GM18511 (cell line): Measurements from ENCODE around the gene SKIL.

ENCODE experiments used
- ATAC-seq: cut with Tn5 transposase; IDR thresholded peaks from one replicate; pipeline ENCODE4 v1.9.1; 2021; ENCODE audit warnings: mild to moderate bottlenecking, moderate library complexity; ENCODE audit not compliant: unreplicated experiment

SKIL gene

DNA sequence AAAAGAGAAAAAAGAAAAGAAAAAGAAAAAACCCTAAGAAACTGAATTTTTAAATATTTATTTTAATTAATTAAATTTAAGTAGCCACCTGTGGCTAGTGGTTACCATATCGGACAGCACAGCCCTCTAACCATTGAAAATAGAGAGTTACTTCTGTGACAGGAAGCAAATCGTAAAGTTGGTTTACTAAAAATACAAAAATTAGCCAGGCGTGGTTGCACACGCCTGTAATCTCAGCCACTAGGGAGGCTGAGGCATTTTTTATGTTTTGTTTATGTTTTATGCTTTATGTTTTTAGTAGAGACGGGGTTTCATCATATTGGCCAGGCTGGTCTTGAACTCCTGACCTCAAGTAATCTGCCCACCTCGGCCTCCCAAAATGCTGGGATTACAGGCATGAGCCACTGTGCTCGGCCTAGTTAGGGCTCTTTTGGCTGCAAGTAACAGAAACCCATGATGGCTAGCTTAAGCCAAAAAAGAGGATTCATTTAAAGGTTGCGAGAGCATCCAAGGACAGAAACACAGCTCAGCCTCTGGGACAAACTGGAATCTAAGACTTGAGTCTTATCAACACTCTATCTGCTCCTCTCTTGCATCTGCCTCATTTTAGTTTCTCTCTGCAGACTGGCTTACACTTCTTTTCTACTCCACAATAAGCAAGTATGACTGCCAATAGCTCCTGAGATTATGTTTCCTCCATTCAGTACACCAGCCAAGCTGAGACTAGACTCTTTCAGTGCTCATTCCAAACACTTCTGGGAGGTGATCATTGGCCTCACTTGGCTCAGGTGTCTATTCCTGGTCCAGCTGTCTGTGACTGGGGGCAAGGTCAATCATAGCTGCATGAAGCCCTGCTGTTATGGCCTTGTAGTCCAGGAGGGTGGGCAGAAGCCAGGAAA is 6.8 kb upstream of the SKIL start:
- ATAC-seq: peak; percentile 58

DNA sequence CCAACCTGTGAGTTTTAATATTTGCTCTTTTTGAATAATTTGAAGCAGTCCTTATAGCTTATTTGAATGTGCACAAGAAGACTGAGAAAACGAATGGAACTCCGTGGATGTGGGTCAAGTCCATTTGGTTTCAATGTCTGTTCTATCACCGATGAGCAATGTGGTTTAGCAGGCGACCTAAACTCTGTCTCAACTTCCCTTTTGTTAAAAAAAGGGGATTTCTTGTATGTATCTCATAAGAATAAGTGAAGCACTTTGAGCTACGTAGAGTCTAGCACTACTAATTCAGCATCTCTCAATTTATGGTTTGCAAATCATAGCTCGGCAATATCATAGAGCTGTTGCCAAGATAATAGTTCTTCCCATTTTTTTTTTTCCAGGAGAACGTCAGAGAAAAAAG is 4.6 kb upstream of the SKIL start:
- peak; percentile 16 for ATAC-seq

DNA sequence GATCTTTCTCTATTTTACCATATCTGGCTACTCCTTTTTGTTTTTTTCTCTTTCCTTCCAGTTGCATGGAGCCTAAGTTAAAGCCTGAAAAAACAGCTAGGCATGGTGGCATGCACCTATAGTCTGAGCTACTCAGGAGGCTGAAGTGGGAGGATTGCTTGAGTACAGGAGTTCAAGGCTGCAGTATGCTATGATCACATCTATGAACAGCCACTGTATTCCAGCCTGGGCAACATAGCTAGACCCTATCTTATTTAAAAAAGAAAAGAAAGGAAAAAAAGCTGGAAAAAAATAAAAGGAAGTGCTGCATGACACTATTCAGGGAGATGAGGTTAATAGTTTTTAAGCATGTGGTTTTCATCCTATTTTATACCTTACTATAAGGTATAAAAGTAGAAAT is 4.0 kb upstream of the SKIL start:
- no peak for ATAC-seq

DNA sequence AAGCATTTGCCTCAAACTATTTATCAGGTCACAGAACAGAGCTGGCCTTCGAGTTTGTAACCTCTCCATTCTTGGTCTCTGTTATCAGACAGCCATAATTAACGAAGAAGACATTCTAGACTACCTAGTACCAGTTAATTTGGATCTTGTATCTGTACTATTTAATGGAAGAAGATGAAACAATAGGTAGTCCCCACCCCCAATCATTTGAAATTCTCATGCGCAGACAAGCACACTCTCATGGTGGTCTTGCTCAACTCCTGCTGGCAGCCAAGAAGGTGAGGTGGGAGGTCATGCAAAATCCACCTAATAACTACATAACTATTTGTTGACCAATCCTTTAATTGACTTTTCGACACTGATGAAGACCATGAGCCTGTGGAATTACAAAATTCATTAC is 2.8 kb upstream of the SKIL start:
- ATAC-seq: no peak

DNA sequence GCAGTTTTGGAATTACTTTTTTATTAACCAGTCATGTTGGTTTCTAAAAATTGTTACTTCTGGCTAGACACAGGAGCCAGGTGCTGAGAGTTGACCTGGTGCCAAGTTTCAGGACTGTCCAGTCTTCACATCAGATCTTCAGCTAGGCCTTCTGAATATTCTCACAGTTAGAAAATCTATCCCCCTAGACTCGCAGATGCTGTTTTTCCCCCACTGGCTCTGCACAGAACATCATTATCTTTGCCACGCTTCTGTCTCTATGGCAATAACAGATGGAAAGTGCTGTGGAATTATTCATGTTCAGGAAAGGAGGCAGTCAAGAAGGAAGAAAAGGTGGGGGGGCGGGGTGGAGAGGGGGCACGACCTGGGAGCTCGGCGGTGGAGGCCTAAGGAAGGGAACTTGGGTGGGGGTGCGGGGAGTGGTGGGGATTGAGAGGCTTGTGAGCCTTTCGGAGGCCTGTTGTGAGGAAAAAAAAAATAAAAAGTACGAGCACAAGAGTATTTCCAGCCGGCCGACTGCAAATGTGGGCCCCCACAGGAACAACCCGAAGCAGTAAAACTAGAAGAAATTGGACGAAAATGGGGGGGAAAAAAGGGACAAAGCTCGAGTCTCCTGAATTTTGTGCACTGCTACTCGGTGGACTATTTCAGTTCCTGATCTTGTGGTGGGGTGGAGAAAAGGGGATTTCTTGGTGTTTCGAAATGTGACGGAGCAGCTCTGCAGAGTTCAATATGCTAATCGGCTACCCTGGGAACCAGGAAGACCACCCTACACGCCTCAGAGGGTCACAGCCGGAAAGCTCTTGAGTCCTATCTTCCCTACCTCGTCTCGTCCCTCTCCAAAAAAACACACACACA is 1.5 kb upstream of the SKIL start:
- peak; percentile 27 for ATAC-seq

DNA sequence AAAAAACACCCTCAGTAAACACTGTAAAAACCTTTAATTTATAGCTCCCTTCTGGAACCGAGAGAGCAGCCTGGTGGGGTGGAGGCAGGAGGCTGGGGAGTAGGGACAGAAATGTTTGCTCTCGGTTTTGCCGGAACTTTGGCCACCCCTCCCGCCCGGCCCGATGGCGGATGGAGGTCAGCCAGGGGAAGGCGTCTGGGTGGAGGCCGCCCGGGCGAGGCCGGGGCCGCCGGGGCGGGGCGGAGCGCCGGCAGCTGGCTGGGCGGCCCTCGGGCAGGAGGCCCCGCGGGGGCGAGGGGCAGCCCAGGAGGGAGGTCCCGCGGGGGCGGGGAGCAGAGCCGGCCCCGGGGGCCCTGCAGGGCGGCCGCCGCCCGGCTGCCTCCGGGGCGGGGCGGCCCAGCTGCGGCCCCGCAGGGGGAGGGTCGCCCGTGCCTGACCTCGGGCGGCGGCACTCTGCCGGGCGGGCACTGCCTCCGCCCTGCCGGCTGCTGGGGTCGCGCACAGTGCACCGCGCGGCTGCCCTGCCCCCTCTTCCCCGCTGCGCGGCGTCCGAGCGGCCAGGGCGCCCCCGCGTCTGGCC is 829 bp upstream of the SKIL start:
- ATAC-seq: peak; percentile 45

DNA sequence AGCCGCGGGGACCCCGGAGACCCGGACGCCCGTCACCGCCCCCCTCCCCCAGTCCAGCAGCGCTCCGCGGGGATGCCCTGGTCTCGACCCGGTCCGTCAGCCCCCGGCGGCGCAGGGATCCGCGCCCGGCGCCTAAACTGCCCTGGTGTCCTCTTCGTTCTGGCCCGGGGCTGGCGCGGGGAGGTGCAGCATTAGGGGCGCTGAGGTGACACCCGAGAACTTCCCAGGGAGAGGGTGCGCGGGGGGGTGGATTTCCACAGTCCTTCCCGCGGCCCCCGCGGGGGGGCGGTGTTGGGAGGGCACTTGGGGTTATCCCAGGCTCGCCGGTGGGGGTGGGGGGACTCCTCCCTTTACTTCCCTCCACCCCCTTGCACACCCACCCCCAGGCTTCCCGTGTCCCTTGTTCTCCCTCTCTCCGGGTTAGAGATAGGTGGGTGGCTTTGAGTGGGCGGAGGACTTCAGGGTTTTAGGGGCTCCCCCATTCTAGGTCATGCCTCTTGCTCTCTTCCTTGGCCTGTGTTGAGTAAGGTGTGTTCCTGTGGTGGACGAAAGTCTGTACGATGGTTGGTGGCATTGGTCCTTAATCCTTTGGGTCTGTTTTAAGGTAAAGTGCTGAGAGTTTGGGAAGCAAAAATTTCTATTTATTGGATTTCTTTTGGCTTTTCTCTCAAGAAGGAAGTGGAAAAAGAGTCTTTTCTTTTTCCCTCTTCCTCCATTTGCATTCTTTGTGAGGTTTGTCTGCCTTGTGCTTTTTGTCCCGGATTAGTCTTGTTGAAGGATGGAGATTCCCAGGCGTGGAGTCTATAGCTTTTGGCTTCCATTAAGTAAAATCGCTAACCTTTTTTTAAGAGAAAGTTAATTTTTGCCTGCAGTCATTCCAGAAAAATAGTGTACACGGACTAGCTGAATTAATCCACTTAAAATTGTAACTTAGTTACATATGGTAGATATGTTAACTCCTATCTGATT is 811 bp downstream of the SKIL start:
- ATAC-seq: peak; percentile 18

DNA sequence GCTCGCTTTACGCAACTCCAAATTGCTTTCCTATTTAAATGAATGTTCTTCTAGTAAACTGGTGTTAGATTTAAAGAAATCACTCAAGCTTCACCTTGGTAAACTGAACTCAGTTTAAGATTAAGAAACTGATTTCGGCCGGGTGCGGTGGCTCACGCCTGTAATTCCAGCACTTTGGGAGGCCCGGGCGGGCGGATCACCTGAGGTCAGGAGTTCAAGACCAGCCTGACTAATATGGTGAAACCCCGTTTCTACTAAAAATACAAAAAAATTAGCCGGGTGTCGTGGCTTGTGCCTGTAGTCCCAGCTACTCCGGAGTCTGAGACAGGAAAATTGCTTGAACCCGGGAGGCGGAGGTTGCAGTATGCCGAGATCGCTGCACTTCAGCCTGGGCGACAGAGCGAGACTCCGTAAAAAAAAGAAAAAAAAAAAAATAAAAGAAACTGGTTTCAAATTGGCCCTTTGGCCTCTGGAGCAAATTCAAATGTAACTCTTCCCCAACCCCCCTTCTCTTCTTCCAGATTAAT is 1.7 kb downstream of the SKIL start:
- no peak for ATAC-seq

DNA sequence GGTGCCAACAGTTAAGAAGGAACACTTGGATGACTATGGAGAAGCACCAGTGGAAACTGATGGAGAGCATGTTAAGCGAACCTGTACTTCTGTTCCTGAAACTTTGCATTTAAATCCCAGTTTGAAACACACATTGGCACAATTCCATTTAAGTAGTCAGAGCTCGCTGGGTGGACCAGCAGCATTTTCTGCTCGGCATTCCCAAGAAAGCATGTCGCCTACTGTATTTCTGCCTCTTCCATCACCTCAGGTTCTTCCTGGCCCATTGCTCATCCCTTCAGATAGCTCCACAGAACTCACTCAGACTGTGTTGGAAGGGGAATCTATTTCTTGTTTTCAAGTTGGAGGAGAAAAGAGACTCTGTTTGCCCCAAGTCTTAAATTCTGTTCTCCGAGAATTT is 3.0 kb downstream of the SKIL start:
- ATAC-seq: no peak

DNA sequence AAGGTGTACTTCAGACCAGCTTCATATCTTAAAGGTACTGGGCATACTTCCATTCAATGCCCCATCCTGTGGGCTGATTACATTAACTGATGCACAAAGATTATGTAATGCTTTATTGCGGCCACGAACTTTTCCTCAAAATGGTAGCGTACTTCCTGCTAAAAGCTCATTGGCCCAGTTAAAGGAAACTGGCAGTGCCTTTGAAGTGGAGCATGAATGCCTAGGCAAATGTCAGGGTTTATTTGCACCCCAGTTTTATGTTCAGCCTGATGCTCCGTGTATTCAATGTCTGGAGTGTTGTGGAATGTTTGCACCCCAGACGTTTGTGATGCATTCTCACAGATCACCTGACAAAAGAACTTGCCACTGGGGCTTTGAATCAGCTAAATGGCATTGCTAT is 3.4 kb downstream of the SKIL start:
- ATAC-seq: no peak

DNA sequence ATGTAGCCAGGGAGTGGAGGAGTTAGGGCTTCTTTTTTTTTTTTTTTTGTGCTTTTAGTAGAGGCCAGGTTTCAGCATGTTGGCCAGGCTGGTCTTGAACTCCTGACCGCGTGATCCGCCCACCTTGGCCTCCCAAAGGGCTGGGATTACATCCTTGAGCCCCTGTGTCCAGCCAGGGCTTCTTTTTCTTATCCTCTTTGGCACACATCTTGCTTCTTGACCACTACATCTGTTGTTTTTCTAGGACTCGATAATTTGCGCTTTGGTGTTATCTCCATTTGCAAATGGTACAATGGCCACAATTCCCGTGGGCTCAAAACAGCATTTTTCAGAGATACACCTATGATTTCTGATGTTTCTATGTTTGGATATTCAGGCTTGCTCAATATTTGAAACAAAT is 4.2 kb downstream of the SKIL start:
- ATAC-seq: no peak

DNA sequence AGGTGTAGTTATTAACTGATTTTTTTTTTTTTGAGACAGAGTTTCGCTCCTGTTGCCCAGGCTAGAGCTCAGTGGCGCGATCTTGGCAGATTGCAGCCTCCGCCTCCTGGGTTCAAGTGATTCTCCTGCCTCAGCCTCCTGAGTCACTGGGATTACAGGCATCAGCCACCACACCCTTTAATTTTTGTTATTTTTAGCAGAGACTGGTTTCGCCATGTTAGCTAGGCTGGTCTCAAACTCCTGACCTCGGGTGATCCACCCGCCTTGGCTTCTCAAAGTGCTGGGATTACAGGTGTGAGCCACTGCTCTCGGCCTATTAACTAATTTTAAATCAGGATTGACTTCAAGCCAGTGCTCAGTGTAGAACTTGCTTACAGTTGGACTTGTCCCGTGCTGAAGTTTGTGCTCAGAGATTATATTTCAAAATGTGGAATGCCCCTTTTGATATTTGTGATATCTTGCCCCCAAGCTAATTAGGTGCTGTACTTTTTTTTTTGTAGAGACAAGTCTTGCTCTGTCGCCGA is 6.0 kb downstream of the SKIL start:
- ATAC-seq: no peak

DNA sequence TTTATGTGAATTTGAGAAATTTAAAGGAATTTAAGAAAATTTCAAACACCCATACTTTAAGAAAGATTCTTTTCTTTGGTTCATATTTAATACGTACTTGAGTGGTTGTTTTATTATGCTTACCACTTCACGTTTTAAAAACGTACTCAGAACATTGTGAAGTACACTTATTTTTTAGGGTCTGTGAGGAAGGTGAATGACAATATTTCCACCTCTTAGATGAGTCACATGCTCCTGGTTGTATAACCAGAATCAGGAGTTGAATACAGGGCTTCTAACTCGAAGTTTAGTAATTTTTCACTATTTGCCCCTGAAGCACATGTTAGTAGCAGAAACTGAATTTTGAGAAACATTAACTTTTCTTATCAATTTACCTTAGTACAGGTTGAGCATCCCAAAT is 7.5 kb downstream of the SKIL start:
- ATAC-seq: no peak

DNA sequence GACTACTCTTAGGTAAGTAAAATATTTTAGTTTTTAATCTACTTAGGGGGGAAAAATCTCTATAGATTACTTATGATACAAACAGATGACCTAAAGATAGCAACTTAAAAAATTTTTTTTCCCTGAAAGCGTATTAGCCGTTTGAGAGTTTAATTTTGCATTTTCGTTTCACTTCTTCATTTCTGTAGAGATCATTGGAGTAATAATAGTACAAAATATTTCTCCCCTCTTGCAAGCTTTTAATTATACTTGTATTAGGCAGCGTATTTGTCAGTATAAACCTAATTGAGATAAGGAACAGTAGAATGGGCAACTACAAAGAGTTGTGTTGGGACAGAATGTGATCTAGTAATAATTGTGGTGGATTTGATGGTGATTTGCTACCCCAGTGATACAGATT is 10.3 kb downstream of the SKIL start:
- ATAC-seq: peak; percentile 57

DNA sequence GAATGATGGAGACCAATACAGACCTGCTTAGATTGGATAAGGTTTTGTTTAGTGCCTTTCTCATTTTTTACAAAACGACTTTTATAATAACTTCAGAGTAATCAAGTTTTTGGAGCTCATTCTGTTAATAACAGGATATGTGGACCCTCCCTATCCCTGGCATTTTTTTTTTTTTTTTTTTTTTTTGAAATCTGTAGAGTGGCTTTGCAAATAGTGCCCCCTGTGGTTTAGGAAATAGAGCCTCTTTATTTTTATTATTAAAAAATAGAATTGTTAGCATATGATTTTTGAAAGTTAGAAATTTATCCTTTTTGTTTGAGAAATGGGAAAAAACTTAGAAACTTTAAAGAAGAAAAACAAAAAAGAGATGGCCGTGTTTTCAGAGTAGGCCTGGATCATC is 11.4 kb downstream of the SKIL start:
- ATAC-seq: no peak

DNA sequence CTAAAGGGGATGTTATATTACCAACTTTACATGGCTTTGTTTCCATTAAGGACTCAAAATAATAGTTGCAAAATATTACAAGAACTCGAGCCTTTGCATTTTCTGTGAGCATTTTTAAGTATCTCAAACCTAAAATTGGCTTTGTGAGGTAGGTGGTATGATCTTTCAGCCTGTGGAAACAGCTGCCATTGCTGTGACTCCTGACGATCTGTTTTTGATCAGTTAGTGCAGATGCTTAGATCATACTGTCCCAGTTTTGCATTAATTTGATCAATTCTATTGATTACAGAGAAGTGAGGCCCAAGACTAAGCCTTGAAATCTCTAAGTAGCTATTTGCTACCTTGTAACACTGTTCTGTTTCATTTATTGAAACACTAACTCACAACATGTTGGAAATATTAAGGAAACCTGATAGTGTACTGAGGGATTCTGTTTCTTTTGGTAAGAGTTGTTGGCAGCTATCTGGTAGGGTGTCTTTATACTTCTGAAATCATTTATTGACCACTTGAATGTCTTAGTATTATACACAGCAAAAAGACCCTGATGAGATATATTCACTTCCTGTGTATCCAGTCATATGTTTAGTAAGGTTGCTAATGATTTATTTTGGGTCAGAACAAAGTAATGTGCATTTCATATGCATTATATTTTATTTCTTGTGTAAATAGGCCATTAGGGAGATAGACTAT is 14.8 kb downstream of the SKIL start:
- ATAC-seq: no peak

DNA sequence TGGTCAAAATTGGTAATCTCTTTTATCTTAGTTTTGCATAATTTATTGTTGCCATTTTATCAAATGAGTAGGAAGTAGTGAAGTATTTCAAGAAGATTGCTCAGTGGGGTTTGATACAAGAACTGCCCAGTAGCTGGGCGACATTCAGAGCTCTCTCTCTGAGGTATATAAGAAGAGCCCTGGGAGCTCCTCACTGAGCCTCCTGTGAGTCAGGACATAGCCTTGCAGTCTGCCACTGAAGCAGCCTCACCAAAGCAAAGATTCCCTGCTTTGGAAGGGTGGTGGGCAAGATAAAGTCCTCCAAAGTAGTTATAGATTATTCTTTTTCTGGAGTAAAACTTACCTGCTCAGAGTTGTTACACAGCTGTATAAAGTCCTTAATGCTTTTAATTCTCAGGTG is 26.1 kb downstream of the SKIL start:
- no peak for ATAC-seq

DNA sequence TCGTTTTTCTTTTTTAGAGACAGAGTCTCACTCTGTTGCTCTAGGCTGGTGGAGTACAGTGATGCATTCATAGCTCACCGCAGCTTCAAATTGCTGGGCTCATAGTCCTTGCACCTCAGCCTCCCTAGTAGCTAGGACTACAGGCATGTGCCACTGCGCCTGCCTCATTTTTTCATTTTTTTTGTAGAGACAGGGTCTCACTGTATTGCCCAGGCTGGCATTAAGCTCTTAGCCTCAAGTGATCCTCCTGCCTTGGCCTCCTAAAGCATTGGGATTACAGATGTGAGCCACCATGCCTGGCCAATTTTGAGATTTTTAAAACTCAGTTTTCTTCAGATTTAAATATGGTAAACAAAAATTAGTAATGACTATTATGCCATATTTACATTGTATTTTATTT is 29.0 kb downstream of the SKIL start:
- no peak for ATAC-seq

DNA sequence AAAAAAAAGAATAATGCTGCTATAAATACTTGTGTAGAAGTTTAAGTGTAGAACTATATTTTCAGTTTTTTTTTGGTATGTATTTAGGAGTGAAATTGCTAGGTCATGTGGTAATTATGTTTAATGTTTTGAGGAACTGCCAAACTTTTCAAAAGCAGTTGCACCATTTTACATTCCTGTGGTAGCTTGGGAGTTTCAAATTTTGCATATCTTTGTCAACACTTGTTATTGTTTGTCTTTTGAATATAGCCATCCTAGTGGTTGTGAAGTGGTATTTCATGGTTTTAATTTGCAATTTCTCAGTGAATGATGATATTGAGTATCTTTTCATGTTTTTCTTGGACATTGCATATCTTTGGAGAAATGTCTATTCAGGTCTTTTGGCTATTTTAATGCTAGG is 30.4 kb downstream of the SKIL start:
- ATAC-seq: no peak

DNA sequence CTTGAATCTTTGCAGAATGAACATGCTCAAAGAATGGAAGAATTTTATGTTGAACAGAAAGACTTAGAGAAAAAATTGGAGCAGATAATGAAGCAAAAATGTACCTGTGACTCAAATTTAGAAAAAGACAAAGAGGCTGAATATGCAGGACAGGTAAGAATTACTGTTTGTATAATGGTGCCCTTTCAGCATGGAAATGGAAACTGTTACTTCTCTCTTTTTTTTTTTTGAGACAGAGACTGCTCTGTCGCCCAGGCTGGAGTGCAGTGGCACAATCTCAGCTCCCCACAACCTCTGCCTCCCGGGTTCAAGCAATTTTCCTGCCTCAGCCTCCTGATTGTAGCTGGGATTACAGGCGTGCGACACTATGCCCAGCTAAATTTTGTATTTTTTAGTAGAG is 33.6 kb downstream of the SKIL start:
- ATAC-seq: no peak
